Neural crest cell (in vitro differentiated cells): ENCODE measurements around the gene HMGCL. TPM values are rescaled to one million over a fixed set of nuclear protein-coding genes. Genes with fewer than 3 reads are reported as not detected.
"Not testable (repeated sequence)": the region's sequence is repeated elsewhere in the genome, so short reads cannot be mapped to it uniquely, and the experiment has no call there.

ENCODE experiments used
- DNase-seq: peaks from one replicate; pipeline ENCODE4 v3.0.0; 2021; ENCODE audit warnings: low read depth, mixed read lengths, low spot score
- H3K27ac Mint-ChIP-seq: one replicate; pipeline ENCODE4 v1.8.0; 2021; ENCODE audit warnings: mild to moderate bottlenecking, mixed read lengths; ENCODE audit not compliant: unreplicated experiment
- H3K27me3 Mint-ChIP-seq: 2 replicates; pipeline ENCODE4 v1.8.0; 2021; ENCODE audit warnings: low read depth, mild to moderate bottlenecking, mixed read lengths
- H3K36me3 Mint-ChIP-seq: 2 replicates; pipeline ENCODE4 v1.8.0; 2021; ENCODE audit warnings: low read depth, mild to moderate bottlenecking, mixed read lengths
- H3K4me1 Mint-ChIP-seq: 2 replicates; pipeline ENCODE4 v1.8.0; 2021; ENCODE audit warnings: mixed read lengths
- H3K4me3 Mint-ChIP-seq: one replicate; pipeline ENCODE4 v1.8.0; 2021; ENCODE audit warnings: mild to moderate bottlenecking, mixed read lengths
- H3K9me3 Mint-ChIP-seq: 2 replicates; pipeline ENCODE4 v1.8.0; 2021; ENCODE audit warnings: mixed read lengths
- total RNA-seq: library from RNA; stranded (reverse); gene quantifications from 2 replicates; pipeline ENCODE4 v1.2.1, GENCODE V29; 2021
- TF ChIP-seq, protein P1 (sequence below): fragments of 200-600 bp; sonication (generic); conservative IDR thresholded peaks from 2 replicates; pipeline ENCODE4 v1.5.0; 2021; ENCODE audit warnings: antibody characterized with exemption, mild to moderate bottlenecking

The HMGCL gene
- total RNA-seq, 1 donor from 2014 or later, result 17.4 TPM

DNA sequence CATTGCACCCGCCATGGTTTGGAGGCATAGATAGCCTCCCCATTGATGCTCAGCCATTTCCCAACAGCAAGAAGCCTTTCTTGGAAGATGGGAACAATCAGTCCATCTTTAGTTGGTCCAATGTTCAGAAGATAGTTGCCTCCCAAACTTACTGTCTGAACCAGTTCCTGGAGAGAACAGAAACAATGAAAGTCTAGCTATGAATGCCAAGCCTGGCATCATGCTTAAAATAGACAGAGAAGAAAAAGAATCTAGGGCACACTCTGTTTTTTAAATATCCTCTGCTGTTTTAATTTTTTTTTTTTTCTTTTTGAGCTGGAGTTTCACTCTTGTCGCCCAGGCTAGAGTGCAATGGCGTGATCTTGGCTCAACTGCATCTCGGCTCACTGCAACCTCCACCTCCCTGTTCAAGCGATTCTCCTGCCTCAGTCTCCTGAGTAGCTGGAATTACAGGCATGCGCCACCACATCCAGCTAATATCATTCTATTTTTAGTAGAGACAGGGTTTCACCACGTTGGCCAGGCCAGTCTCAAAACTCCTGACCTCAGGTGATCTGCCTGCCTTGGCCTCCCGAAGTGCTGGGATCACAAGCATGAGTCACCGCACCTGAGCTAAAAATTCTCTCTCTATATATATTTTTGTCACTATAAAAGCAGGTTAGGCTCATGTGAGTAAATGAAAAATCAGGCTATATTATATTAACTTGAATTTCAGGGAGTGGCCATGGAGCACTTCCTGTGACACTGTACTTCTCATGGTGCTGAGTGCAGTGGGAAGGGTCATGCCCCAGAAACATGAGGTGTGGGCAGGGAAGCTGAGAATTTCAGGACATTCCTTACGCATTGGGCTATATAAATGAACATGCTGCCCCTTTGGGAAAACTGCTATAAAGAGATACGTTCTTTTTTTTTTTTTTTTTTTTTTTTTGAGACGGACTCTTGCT lies 23.7 kb upstream of the HMGCL start:
- peaks cover 21% of the 10 kb centered on the region for H3K36me3 Mint-ChIP-seq
- no peak overlapping the region for H3K4me3 Mint-ChIP-seq
- DNase-seq, result no peak
- H3K27ac Mint-ChIP-seq, result no peak overlapping the region
- TF ChIP-seq, protein P1, sequence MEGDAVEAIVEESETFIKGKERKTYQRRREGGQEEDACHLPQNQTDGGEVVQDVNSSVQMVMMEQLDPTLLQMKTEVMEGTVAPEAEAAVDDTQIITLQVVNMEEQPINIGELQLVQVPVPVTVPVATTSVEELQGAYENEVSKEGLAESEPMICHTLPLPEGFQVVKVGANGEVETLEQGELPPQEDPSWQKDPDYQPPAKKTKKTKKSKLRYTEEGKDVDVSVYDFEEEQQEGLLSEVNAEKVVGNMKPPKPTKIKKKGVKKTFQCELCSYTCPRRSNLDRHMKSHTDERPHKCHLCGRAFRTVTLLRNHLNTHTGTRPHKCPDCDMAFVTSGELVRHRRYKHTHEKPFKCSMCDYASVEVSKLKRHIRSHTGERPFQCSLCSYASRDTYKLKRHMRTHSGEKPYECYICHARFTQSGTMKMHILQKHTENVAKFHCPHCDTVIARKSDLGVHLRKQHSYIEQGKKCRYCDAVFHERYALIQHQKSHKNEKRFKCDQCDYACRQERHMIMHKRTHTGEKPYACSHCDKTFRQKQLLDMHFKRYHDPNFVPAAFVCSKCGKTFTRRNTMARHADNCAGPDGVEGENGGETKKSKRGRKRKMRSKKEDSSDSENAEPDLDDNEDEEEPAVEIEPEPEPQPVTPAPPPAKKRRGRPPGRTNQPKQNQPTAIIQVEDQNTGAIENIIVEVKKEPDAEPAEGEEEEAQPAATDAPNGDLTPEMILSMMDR, result no peak
- peaks cover 4% of the 10 kb centered on the region for H3K9me3 Mint-ChIP-seq
- H3K4me1 Mint-ChIP-seq, result no peaks in the 10 kb centered on the region
- H3K27me3 Mint-ChIP-seq, result no peaks in the 10 kb centered on the region

DNA sequence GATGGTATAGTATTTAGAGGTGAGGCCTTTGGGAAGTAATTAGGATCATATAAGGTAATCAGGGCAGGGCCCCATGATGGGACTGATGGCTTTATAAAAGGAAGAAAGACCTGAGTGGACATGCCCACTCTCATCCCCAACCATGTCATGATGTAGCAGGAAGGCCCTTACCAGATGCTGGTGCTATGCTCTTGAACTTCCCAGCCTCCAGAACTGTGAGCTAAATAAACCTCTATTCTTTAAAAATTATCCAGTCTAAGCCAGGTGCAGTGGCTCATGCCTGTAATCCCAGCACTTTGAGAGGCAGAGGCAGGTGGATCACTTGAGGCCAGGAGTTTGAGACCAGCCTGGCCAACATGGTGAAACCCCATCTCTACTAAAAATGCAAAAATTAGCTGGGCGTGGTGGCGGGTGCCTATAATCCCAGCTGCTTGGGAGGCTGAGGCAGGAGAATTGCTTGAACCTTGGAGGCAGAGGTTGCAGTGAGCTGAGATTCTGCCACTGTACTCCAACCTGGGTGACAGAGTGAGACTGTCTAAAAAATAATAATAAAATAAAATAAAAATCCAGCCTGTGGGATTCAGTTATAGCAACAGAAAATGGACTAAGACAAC lies 22.4 kb upstream of the HMGCL start:
- not testable (repeated sequence) for H3K4me1 Mint-ChIP-seq, DNase-seq, H3K27me3 Mint-ChIP-seq, H3K27ac Mint-ChIP-seq, H3K9me3 Mint-ChIP-seq, H3K4me3 Mint-ChIP-seq
- H3K36me3 Mint-ChIP-seq, result peaks cover 19% of the 10 kb centered on the region

DNA sequence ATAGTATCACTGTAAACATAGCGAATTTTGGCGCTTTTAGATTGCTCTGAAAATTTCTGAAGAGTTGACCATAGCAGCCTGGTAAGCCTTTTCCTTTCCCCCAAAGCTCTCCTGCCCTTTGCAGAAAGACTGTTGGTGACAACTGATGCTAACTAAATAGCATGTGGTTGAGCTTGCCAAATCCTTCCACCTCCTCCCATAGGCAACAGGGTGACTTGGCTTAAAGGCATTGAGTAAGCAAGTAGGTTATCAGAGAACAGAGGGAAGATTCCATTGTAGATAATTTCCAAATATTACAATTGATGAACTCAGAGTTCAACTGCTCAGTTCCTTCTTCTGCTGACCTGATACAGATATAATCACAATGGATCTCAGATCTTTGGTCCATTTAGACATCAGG lies 19.9 kb upstream of the HMGCL start:
- no peak overlapping the region for H3K27ac Mint-ChIP-seq
- H3K4me3 Mint-ChIP-seq, result no peak overlapping the region

DNA sequence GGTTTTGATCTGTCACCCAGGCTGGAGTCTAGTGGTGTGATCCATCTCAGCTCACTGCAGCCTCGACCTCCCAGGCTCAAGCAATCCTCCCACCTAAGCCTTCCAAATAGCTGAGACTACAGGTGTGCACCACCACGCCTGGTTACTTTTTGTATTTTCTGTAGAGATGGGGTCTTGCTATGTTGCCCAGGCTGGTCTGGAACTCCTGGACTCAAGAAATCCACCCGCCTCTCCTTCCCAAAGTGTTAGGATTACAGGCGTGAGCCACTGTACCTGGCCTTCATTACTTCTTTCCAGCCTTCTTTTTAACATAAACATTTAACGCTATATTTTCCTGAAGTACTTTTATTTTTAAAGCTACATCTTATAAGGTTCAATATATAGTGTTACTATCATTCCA lies 18.4 kb upstream of the HMGCL start:
- Mint-ChIP-seq H3K4me1 (peaks cover under 1% of the 10 kb centered on the region), H3K36me3 (peaks cover 16% of the 10 kb centered on the region), H3K4me3 (no peak overlapping the region), H3K27me3 (peaks cover 19% of the 10 kb centered on the region), H3K9me3 (peaks cover 4% of the 10 kb centered on the region), H3K27ac (no peak overlapping the region)
- DNase-seq, result no peak
- TF ChIP-seq, protein P1, result no peak

More for the DNA sequence above, 19.9 kb upstream of the HMGCL start:
- TF ChIP-seq, protein P1, result no peak
- Mint-ChIP-seq H3K9me3 (peaks cover 4% of the 10 kb centered on the region), H3K4me1 (no peaks in the 10 kb centered on the region), H3K27me3 (peaks cover 18% of the 10 kb centered on the region), H3K36me3 (peaks cover 16% of the 10 kb centered on the region)
- no peak for DNase-seq

DNA sequence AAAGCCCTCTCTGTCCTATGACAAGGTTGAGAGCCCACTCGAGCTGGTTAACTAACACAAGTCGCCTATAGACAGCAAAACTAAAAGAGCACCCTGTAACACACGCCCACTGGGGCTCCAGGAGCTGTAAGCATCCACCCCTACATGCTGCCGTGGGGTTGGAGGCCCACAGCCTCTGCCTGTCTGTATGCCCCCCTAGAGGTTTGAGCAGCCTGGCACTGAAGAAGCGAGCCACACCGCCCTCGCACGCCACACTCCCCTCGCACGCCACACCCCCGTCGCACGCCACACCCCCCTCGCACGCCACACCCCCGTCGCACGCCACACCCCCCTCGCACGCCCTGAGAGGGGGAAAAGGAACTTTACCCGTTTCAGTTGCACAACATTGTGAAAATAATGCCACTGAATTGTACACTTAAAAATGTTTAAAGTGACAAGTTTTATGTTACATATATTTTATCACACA lies 13.2 kb upstream of the HMGCL start:
- Mint-ChIP-seq H3K9me3 (no peaks in the 10 kb centered on the region), H3K36me3 (no peaks in the 10 kb centered on the region), H3K27ac (no peak overlapping the region), H3K27me3 (peaks cover 42% of the 10 kb centered on the region), H3K4me3 (peak overlapping the region; percentile 84), H3K4me1 (peaks cover 11% of the 10 kb centered on the region)
- TF ChIP-seq, protein P1, result no peak
- DNase-seq, result peak; percentile 50

DNA sequence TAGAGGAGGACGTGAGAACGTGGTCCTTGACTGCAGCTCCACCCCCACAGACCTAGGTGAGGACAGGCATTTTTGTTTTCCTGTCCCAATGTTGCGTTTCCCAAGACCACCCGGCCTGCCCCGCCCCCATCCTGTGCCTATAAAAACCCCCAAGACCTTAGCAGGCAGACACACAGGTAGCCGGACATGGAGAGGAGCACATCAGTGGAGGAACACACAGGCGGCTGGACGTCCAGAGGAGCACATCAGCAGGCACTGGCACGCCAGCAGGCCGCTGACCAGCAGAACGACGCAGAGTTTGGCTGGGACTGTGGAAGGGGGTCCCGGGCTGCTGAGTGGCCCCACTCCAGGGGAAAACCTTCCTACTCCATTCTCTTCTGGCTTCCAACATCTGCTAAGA lies 12.7 kb upstream of the HMGCL start:
- Mint-ChIP-seq H3K9me3 (no peaks in the 10 kb centered on the region), H3K36me3 (no peaks in the 10 kb centered on the region), H3K4me3 (peak overlapping the region; percentile 84), H3K4me1 (peaks cover 11% of the 10 kb centered on the region), H3K27me3 (peaks cover 42% of the 10 kb centered on the region), H3K27ac (no peak overlapping the region)
- DNase-seq, result no peak
- TF ChIP-seq, protein P1, result no peak
